ENCODE data around the gene EFTUD2.

- TF ChIP-seq POLR2A (IDR thresholded peaks at IDR 0.05), result no peak
- TF ChIP-seq POLR2AphosphoS5 (IDR thresholded peaks at IDR 0.05), result no peak
- no peak for TF ChIP-seq EP300 (IDR thresholded peaks at IDR 0.05)
These were observed 53.0 kb downstream of the EFTUD2 start for GRCh38 chr17:44846206-44846605.

All from stomach (tissue), 4 donors.